Omental fat pad (tissue), 4 donors: ENCODE measurements around the gene MAJIN. TPM values are rescaled to one million over a fixed set of nuclear protein-coding genes. Genes with fewer than 3 reads are reported as not detected.
A peak's percentile ranks its signal among the peaks of the same experiment; 100 is the strongest.
"Not testable (repeated sequence)": the region's sequence is repeated elsewhere in the genome, so short reads cannot be mapped to it uniquely, and the experiment has no call there.

Experiments
- ATAC-seq: fragments of 150-250 bp; one replicate; pipeline ENCODE4 v1.9.1; 2016; ENCODE audit warnings: mild to moderate bottlenecking, moderate library complexity; ENCODE audit not compliant: low FRiP score
- DNase-seq: peaks from one replicate; pipeline ENCODE4 v3.0.0-alpha.2; 2019; ENCODE audit warnings: low spot score
- CTCF ChIP-seq, 3 donors: fragments of 450-650 bp; IDR thresholded peaks; one replicate each; pipeline ENCODE4 v1.5.1; 2016 to 2017; ENCODE audit warnings: antibody characterized with exemption in 3 of 3, mild to moderate bottlenecking in 3 of 3, moderate library complexity in 2 of 3
- total RNA-seq, 4 donors: library from RNA; depleted of rRNA; stranded (reverse); fragments of >200 nt; gene quantifications; one replicate each; pipeline ENCODE4 v1.1.0, GENCODE V29; 2016

The MAJIN gene
- total RNA-seq, 4 donors from 2014 or later: not detected

GRCh38 chr11:64990222-64990923 is 18.5 kb upstream of the MAJIN start:
- DNase-seq (no peak), ATAC-seq (no peak)
- TF ChIP-seq CTCF (IDR thresholded peaks at IDR 0.05): no peak

GRCh38 chr11:64989416-64989815 is 17.5 kb upstream of the MAJIN start:
- TF ChIP-seq CTCF (IDR thresholded peaks at IDR 0.05): no peak
- no peak for ATAC-seq
- DNase-seq: no peak

- no peak for TF ChIP-seq CTCF (IDR thresholded peaks at IDR 0.05)
- no peak for DNase-seq
- ATAC-seq: no peak
Observed at GRCh38 chr11:64987998-64988854, 16.3 kb upstream of the MAJIN start.

- ATAC-seq, DNase-seq: not testable (repeated sequence)
Observed at GRCh38 chr11:64983339-64983738, 11.4 kb upstream of the MAJIN start.

- ATAC-seq (no peak), DNase-seq (no peak)
- no peak for TF ChIP-seq CTCF (IDR thresholded peaks at IDR 0.05)
Observed at GRCh38 chr11:64976651-64977050, 4.7 kb upstream of the MAJIN start.

GRCh38 chr11:64974124-64974523 is 2.2 kb upstream of the MAJIN start:
- no peak for TF ChIP-seq CTCF (IDR thresholded peaks at IDR 0.05)
- DNase-seq (no peak), ATAC-seq (no peak)

- peak; percentile 26 for ATAC-seq
- no peak for TF ChIP-seq CTCF (IDR thresholded peaks at IDR 0.05)
- DNase-seq: no peak
Observed at GRCh38 chr11:64970731-64971151, 1.2 kb downstream of the MAJIN start.
